ENCODE measurements around the gene DCBLD2. TPM values are rescaled to one million over a fixed set of nuclear protein-coding genes. Genes with fewer than 3 reads are reported as not detected.

Gene DCBLD2
- total and polyA plus RNA-seq, 2 experiments from 2014 or later: 16.8 to 27.9 TPM

DNA sequence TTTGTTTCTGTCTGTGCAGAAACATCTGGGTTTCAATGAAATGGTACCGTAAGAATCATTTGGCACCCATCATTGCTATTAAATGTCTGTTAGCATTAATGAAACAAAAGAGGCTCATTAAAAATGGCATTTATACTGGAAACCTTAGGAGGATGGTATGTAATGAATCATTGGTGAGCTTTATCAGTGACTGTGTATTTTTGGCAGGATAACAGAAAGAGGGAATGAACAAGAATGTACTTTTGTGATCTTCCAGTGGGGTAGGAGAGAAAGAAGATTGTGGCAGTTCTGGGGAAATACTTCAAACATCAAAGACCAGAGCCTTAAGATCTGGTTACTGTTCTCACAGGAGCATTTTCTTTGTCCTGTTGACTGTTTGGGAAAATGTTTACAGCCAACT lies 4.7 kb upstream of the DCBLD2 start:
- peak overlapping the region; percentile 3 for H3K4me2 ChIP-seq
- TF ChIP-seq EZH2 (IDR thresholded peaks at IDR 0.05; ENCODE audit: borderline replicate concordance) (no peak), EZH2phosphoT487 (IDR thresholded peaks at IDR 0.05; ENCODE audit: low read depth, severe bottlenecking, unreplicated experiment) (no peak)
- TF ChIP-seq, protein P1, sequence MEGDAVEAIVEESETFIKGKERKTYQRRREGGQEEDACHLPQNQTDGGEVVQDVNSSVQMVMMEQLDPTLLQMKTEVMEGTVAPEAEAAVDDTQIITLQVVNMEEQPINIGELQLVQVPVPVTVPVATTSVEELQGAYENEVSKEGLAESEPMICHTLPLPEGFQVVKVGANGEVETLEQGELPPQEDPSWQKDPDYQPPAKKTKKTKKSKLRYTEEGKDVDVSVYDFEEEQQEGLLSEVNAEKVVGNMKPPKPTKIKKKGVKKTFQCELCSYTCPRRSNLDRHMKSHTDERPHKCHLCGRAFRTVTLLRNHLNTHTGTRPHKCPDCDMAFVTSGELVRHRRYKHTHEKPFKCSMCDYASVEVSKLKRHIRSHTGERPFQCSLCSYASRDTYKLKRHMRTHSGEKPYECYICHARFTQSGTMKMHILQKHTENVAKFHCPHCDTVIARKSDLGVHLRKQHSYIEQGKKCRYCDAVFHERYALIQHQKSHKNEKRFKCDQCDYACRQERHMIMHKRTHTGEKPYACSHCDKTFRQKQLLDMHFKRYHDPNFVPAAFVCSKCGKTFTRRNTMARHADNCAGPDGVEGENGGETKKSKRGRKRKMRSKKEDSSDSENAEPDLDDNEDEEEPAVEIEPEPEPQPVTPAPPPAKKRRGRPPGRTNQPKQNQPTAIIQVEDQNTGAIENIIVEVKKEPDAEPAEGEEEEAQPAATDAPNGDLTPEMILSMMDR (IDR thresholded peaks at IDR 0.05; ENCODE audit: poor library complexity): no peak
- H4K20me1 ChIP-seq (ENCODE audit: insufficient read depth, poor library complexity, severe bottlenecking): no peaks in the 10 kb centered on the region
- DNase-seq (ENCODE audit: low spot score): no peak
- no peaks in the 10 kb centered on the region for H3K79me2 ChIP-seq
- peaks cover 4% of the 10 kb centered on the region for H3K9me3 ChIP-seq (ENCODE audit: low read depth)
- WGBS (ENCODE audit: low lambda C conversion rate, missing lambda C conversion rate): 75% methylated on average over 1 of the region's 1 CpG
- H3K9me2 ChIP-seq (replicated peaks; ENCODE audit: insufficient read depth): no peaks in the 10 kb centered on the region
- H3K27ac ChIP-seq: no peak overlapping the region
- no peaks in the 10 kb centered on the region for H3K36me3 ChIP-seq (replicated peaks; ENCODE audit: insufficient read depth, low read depth)
- no peaks in the 10 kb centered on the region for H3K4me1 ChIP-seq (ENCODE audit: insufficient read depth)
- H3K4me3 ChIP-seq: no peak overlapping the region
- H3K27me3 ChIP-seq: no peaks in the 10 kb centered on the region
- H2AFZ ChIP-seq: no peak overlapping the region

DNA sequence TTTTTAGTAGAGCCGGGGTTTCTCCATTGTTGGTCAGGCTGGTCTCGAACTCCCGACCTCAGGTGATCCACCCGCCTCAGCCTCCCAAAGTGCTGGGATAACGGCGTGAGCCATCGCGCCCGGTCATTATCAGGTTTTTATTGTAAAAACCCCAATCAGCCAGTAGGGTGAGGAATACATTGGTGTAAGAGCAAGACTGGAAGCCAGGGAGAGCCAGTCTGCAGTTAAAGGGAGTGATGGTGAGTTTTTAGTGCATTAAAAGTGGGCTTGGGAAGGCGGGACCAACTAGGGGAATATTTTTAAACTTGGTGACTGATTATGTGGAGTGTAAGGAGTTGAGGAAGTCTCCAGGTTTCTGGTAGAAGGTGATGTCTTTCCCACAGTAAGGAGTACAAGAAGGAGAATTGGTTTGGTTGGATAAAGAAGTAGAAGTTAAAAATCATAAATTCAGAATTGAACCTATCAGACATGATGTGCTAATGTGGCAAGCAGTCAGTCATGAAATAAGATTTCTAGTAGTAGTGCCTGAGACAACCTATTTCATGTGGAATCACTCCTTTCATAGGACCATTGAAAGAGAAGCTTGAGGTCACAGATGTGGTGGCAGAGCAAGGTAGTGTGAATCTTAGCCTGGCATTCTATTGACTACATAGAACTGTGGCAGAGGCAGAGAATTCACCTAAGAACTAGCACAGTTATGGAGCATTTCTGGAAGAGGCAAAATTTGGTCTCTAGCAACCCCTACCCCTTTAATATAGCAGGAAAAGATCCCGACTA lies 2.4 kb upstream of the DCBLD2 start:
- no peak overlapping the region for H3K4me3 ChIP-seq
- H3K27ac ChIP-seq: no peak overlapping the region
- no peaks in the 10 kb centered on the region for H3K9me2 ChIP-seq (replicated peaks; ENCODE audit: insufficient read depth)
- no peak for DNase-seq (ENCODE audit: low spot score)
- H3K4me1 ChIP-seq (ENCODE audit: insufficient read depth): peaks cover 11% of the 10 kb centered on the region
- H3K79me2 ChIP-seq: peaks cover 21% of the 10 kb centered on the region
- H4K20me1 ChIP-seq (ENCODE audit: insufficient read depth, poor library complexity, severe bottlenecking): peaks cover 12% of the 10 kb centered on the region
- WGBS (ENCODE audit: low lambda C conversion rate, missing lambda C conversion rate): 94% methylated on average over 11 of the region's 11 CpGs
- no peaks in the 10 kb centered on the region for H3K27me3 ChIP-seq
- H3K36me3 ChIP-seq (replicated peaks; ENCODE audit: insufficient read depth, low read depth): no peaks in the 10 kb centered on the region
- no peaks in the 10 kb centered on the region for H3K9me3 ChIP-seq (ENCODE audit: low read depth)
- TF ChIP-seq, protein P1 (IDR thresholded peaks at IDR 0.05; ENCODE audit: poor library complexity): no peak
- no peak for TF ChIP-seq EZH2phosphoT487 (IDR thresholded peaks at IDR 0.05; ENCODE audit: low read depth, severe bottlenecking, unreplicated experiment)
- no peak for TF ChIP-seq EZH2 (IDR thresholded peaks at IDR 0.05; ENCODE audit: borderline replicate concordance)
- H3K4me2 ChIP-seq: no peak overlapping the region
- no peak overlapping the region for H2AFZ ChIP-seq

GRCh38 chr3:98903099-98903498 lies 1.6 kb upstream of the DCBLD2 start:
- no peak for DNase-seq (ENCODE audit: low spot score)
- no peaks in the 10 kb centered on the region for H3K27me3 ChIP-seq
- no peak overlapping the region for H3K4me2 ChIP-seq
- H3K9me3 ChIP-seq (ENCODE audit: low read depth): no peaks in the 10 kb centered on the region
- WGBS (ENCODE audit: low lambda C conversion rate, missing lambda C conversion rate): 83% methylated on average over 3 of the region's 3 CpGs
- H3K4me1 ChIP-seq (ENCODE audit: insufficient read depth): peaks cover 11% of the 10 kb centered on the region
- H3K4me3 ChIP-seq: no peak overlapping the region
- TF ChIP-seq EZH2phosphoT487 (IDR thresholded peaks at IDR 0.05; ENCODE audit: low read depth, severe bottlenecking, unreplicated experiment) (no peak), EZH2 (IDR thresholded peaks at IDR 0.05; ENCODE audit: borderline replicate concordance) (no peak)
- TF ChIP-seq, protein P1 (IDR thresholded peaks at IDR 0.05; ENCODE audit: poor library complexity): no peak
- H3K27ac ChIP-seq: no peak overlapping the region
- H3K9me2 ChIP-seq (replicated peaks; ENCODE audit: insufficient read depth): no peaks in the 10 kb centered on the region
- H2AFZ ChIP-seq: no peak overlapping the region
- H3K36me3 ChIP-seq (replicated peaks; ENCODE audit: insufficient read depth, low read depth): no peaks in the 10 kb centered on the region
- H3K79me2 ChIP-seq: peaks cover 29% of the 10 kb centered on the region
- peaks cover 18% of the 10 kb centered on the region for H4K20me1 ChIP-seq (ENCODE audit: insufficient read depth, poor library complexity, severe bottlenecking)

Measured in hepatocyte (in vitro differentiated cells).